ENCODE results near the gene TMCC2. TPM values are rescaled to one million over a fixed set of nuclear protein-coding genes. Genes with fewer than 3 reads are reported as not detected.
"Not testable (repeated sequence)": the region's sequence is repeated elsewhere in the genome, so short reads cannot be mapped to it uniquely, and the experiment has no call there.

TMCC2 gene
- total RNA-seq, 1 experiment from 2014 or later, result 0.48 TPM

DNA sequence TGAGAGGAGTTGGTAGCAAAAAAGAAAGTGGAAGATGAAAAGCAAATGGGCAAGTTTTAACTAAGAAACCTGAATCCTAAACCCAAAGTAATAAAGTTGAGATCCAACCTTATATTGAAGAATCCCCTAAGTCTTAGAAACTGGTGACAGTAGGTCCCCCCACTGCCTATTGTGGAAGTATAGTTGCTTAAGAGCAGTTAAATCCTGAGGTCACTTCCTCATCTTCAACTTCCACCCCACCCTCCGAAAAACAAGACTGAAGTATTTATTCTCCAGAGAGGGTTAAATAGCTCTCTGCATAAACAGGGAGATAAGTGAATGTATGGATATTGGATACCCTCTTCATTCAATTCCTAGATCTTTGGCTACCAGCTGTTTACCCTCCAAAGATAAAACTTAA, 13.0 kb upstream of the TMCC2 start:
- DNase-seq (ENCODE audit: low read depth), result no peak

GRCh38 chr1:205216588-205216987, 11.2 kb upstream of the TMCC2 start:
- no peak for DNase-seq (ENCODE audit: low read depth)

GRCh38 chr1:205217418-205217817, 10.3 kb upstream of the TMCC2 start:
- DNase-seq (ENCODE audit: low read depth), result no peak

- DNase-seq (ENCODE audit: low read depth), result peak; percentile 33
Measured at GRCh38 chr1:205220421-205220820, 7.3 kb upstream of the TMCC2 start.

DNA sequence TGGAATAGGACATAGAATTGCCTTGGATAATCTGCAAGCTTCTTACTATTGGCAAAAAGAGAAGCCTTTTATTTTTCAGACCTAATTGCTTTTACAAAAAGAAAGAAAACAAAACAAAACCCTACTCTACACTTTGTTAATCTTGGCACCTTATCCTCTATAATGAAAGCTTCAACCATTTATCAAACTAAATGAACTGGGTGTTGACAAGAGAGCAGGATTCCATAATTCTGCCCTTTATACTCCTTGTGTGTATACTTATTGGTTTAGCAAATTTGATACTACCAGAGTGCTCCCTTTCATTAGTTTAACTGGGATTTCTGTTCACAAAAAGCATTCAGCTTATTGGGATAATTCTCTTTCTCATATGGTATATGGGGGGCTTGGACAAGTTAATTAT, 3.0 kb upstream of the TMCC2 start:
- DNase-seq (ENCODE audit: low read depth), result no peak

- DNase-seq (ENCODE audit: low read depth), result no peak
Measured at GRCh38 chr1:205225901-205226765, 1.6 kb upstream of the TMCC2 start.

- DNase-seq (ENCODE audit: low read depth), result peak; percentile 42
Measured at GRCh38 chr1:205226868-205227583, 720 bp upstream of the TMCC2 start.

GRCh38 chr1:205228093-205228521, 361 bp downstream of the TMCC2 start:
- DNase-seq (ENCODE audit: low read depth), result no peak

DNA sequence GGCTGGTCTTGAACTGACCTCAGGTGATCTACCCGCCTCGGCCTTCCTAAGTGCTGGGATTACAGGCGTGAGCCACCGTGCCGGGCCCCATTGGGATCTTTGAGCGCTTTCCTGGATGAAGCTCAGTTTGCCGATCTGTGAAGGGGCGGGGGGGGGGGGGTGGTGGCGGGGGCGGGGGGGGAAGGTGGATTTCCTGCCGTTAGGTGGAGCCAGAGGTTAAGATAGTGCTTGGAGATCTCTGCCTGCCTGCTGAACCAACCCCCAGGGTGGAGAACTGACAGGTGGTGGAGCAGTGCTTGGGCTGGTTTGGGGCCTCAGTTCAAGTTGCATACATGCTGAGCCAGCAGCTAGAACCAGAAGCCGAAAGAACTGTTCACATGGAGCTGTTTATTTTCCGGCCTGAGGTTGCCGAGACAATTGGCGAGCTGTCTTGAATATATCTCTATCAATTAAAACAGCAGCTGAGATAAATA, 1.7 kb downstream of the TMCC2 start:
- DNase-seq (ENCODE audit: low read depth), result peak; percentile 50

- no peak for DNase-seq (ENCODE audit: low read depth)
Measured at GRCh38 chr1:205229916-205230700, 2.4 kb downstream of the TMCC2 start.

GRCh38 chr1:205230982-205231381, 3.2 kb downstream of the TMCC2 start:
- no peak for DNase-seq (ENCODE audit: low read depth)

DNA sequence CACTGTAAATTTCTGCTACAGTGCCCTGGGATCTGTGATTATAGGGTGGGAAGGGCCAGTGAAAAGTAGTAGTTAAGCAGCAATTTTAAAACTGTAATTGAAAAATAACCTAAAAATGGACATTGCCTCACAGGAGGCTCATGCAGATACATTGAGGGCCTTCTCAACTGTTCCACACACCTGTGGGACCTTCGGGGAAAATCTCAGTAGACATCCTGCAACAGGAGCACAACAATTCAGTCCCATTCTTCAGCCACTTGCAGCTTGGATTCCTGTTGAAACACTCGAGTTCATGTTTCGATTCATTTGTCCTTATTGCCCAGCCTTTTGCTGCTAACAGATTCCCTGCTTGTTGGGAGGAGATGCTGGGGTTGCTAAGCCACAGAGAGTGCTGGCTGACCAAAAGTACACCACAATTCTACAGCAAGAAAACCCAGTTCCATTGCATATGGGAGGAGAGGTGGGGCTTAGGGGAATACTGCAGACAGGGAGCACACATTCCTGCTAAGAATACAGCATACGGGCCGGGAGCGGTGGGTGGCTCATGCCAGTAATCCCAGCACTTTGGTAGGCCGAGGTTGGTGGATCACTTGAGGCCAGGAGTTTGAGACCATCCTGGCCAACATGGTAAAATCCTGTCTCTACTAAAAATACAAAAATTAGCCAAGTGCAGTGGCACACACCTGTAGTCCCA, 4.5 kb downstream of the TMCC2 start:
- no peak for DNase-seq (ENCODE audit: low read depth)

DNA sequence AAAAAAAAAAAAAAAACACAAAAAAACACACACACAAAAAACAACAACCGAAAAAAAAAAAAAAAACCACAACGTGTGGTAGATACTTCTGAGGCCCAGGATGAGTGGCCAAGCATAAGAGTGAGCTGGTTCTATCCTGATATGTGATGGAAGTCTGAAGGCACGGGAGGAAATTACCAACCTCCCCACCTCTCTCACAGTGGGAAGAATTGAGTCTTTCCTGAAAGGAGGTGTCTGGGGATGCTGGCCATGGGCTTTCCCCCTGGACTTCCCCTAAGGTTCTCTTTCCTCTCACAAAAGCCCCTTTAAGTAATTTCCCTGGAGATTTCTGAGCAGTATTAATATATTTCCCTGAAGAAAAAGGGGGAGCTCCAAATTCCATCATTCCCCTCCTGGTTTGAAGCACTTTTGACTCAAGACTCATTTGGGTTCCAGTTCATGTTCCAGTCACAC, 5.2 kb downstream of the TMCC2 start:
- no peak for DNase-seq (ENCODE audit: low read depth)

DNA sequence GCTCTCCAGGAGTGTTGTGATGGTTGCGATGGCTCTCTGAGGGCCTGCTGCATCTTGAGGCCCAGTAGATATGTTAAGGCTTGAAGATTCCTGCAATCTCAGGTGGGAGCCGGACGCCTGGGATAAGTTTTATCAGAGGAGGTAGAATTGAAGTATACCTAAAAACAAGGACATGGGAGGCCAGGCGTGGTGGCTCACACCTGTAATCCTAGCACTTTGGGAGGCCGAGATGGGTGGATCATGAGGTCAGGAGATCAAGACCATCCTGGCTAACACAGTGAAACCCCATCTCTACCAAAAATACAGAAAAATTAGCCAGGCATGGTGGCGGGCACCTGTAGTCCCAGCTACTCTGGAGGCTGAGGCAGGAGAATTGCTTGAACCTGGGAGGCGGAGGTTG, 6.2 kb downstream of the TMCC2 start:
- DNase-seq (ENCODE audit: low read depth), result not testable (repeated sequence)

DNA sequence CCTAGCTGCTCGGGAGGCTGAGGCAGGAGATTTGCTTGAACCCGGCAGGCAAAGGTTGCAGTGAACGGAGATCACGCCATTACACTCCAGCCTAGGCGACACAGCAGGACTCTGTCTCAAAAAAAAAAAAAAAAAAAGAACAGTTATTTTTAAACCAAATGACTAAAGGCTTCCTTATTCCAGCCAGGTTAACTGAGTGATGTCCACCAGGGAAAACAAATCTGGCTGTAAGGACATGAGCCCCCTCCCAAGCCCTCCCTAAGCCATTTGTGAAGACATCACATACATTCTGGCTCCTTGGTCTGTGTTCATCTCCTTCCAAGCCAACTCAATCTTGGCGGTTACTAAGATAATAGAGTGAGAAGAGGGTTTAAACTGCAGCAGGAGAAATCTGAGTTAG, 8.2 kb downstream of the TMCC2 start:
- no peak for DNase-seq (ENCODE audit: low read depth)

DNA sequence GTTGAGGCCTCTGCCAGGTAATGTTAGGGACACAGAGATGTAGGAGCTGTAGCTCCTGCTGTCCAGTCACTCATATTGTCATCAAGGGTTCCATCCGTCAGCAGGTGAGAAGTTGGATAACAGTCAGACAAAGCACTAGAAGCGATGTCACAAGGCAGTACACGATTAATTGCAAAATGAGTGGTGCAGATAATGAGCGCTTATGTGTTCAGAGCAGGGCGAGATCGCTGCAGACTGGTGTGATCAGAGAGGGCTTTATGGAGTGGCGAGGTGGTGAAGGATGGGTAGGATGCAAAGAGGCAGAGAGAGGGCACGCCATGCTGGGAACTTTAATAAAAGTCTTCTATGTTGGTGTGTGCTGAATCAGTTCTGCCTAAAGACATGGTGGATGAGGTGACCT, 8.8 kb downstream of the TMCC2 start:
- no peak for DNase-seq (ENCODE audit: low read depth)

GRCh38 chr1:205236951-205237475, 9.3 kb downstream of the TMCC2 start:
- DNase-seq (ENCODE audit: low read depth), result no peak

- DNase-seq (ENCODE audit: low read depth), result no peak
Measured at GRCh38 chr1:205237526-205238484, 10.1 kb downstream of the TMCC2 start.

- no peak for DNase-seq (ENCODE audit: low read depth)
Measured at GRCh38 chr1:205239078-205239477, 11.3 kb downstream of the TMCC2 start.

DNA sequence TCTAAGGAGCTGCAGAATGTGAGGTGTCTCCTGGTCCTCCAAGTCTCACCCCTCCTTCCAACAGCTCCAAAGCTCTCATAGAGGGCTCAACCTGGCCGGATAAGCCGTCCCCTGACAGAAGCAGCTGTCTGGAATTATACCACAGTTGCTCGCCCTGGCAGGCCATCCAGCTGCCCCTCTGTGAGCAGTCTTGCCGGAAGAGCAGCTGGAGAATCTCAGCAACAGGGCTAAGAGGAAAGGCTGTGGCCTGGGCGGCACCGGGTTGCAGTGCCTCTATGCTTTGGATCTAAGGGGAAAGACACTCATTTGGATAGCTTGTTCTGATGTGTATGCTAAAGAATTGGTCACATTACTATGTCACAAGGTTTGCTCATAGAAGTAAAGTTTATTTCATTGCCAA, 12.4 kb downstream of the TMCC2 start:
- no peak for DNase-seq (ENCODE audit: low read depth)

Data from RPMI7951 (cell line).